Calu3 (cell line): ENCODE measurements around the gene OR10J5. TPM values are rescaled to one million over a fixed set of nuclear protein-coding genes. Genes with fewer than 3 reads are reported as not detected.

Experiments
- BruUV-seq: library from RNA; stranded (reverse); fragments of 400-500 nt; replicated peaks from 2 replicates; lab custom pipeline; 2021; lab: Mats Ljungman, UMichigan
- CTCF ChIA-PET: fragments of 300-600 bp; sonication (Branson Sonifier 250); formaldehyde crosslinking; loops from one replicate; lab custom pipeline; 2022; ENCODE audit warnings: antibody characterized with exemption; lab: Charles Lee
- DNase-seq: peaks from one replicate; pipeline ENCODE4 v3.0.0; 2022
- H3K27ac Mint-ChIP-seq: one replicate; pipeline ENCODE4 v1.8.0; 2022; ENCODE audit warnings: mixed read lengths; ENCODE audit not compliant: unreplicated experiment
- H3K27me3 Mint-ChIP-seq: one replicate; pipeline ENCODE4 v1.8.0; 2022; ENCODE audit warnings: mixed read lengths; ENCODE audit not compliant: unreplicated experiment
- H3K36me3 Mint-ChIP-seq: one replicate; pipeline ENCODE4 v1.8.0; 2022; ENCODE audit warnings: mild to moderate bottlenecking, moderate library complexity, mixed read lengths; ENCODE audit not compliant: insufficient read depth, unreplicated experiment
- H3K4me1 Mint-ChIP-seq: one replicate; pipeline ENCODE4 v1.8.0; 2022; ENCODE audit warnings: mild to moderate bottlenecking, low read depth, mixed read lengths; ENCODE audit not compliant: unreplicated experiment
- H3K4me3 Mint-ChIP-seq: one replicate; pipeline ENCODE4 v1.8.0; 2022; ENCODE audit warnings: mild to moderate bottlenecking, low read depth, moderate library complexity, mixed read lengths; ENCODE audit not compliant: unreplicated experiment
- H3K9me3 Mint-ChIP-seq: one replicate; pipeline ENCODE4 v1.8.0; 2022; ENCODE audit warnings: low read depth, mixed read lengths; ENCODE audit not compliant: unreplicated experiment
- CTCF ChIP-seq: fragments of 200-600 bp; IDR thresholded peaks from one replicate; pipeline ENCODE4 v1.8.0; 2022; ENCODE audit warnings: antibody characterized with exemption; ENCODE audit not compliant: unreplicated experiment
- intact Hi-C: fragments of 100-400 bp; cut with micrococcal nuclease; formaldehyde crosslinking; loops from one replicate; pipeline ENCODE4 v1.10.0; 2022; ENCODE audit not compliant: unreplicated experiment
- total RNA-seq: library from RNA; stranded (reverse); gene quantifications from 2 replicates; pipeline ENCODE4 v1.2.3, GENCODE V29; 2022

OR10J5 gene
- total RNA-seq, 1 experiment from 2014 or later, result not detected

- Mint-ChIP-seq H3K27me3 (no peaks in the 10 kb centered on the region), H3K27ac (no peak overlapping the region), H3K36me3 (no peaks in the 10 kb centered on the region), H3K4me1 (no peaks in the 10 kb centered on the region), H3K4me3 (no peak overlapping the region), H3K9me3 (peaks cover 9% of the 10 kb centered on the region)
- no TSS peak for BruUV-seq
- intact Hi-C loops, result no loop called here
- CTCF ChIA-PET, result no interaction called here
- TF ChIP-seq CTCF, result no peak
- no peak for DNase-seq
These were observed 41.6 kb upstream of the OR10J5 start for GRCh38 chr1:159577446-159577845.

GRCh38 chr1:159562680-159563079, 26.9 kb upstream of the OR10J5 start:
- intact Hi-C loops, result no loop called here
- H3K27ac Mint-ChIP-seq, result no peak overlapping the region
- no peaks in the 10 kb centered on the region for H3K36me3 Mint-ChIP-seq
- DNase-seq, result no peak
- peaks cover 4% of the 10 kb centered on the region for H3K9me3 Mint-ChIP-seq
- no peak for TF ChIP-seq CTCF
- H3K4me1 Mint-ChIP-seq, result no peaks in the 10 kb centered on the region
- BruUV-seq, result no TSS peak
- CTCF ChIA-PET, result no interaction called here
- H3K27me3 Mint-ChIP-seq, result no peaks in the 10 kb centered on the region
- no peak overlapping the region for H3K4me3 Mint-ChIP-seq

GRCh38 chr1:159561497-159561896, 25.7 kb upstream of the OR10J5 start:
- H3K27me3 Mint-ChIP-seq, result no peaks in the 10 kb centered on the region
- no TSS peak for BruUV-seq
- no peak overlapping the region for H3K4me3 Mint-ChIP-seq
- intact Hi-C loops, result no loop called here
- no peaks in the 10 kb centered on the region for H3K36me3 Mint-ChIP-seq
- peaks cover 4% of the 10 kb centered on the region for H3K9me3 Mint-ChIP-seq
- no peak for TF ChIP-seq CTCF
- no peak overlapping the region for H3K27ac Mint-ChIP-seq
- peaks cover 11% of the 10 kb centered on the region for H3K4me1 Mint-ChIP-seq
- DNase-seq, result no peak
- CTCF ChIA-PET, result no interaction called here

GRCh38 chr1:159560599-159560998, 24.8 kb upstream of the OR10J5 start:
- H3K27me3 Mint-ChIP-seq, result no peaks in the 10 kb centered on the region
- TF ChIP-seq CTCF, result no peak
- peaks cover 14% of the 10 kb centered on the region for H3K4me1 Mint-ChIP-seq
- intact Hi-C loops, result no loop called here
- CTCF ChIA-PET, result no interaction called here
- no peak for DNase-seq
- no peak overlapping the region for H3K27ac Mint-ChIP-seq
- peaks cover 3% of the 10 kb centered on the region for H3K9me3 Mint-ChIP-seq
- no peak overlapping the region for H3K4me3 Mint-ChIP-seq
- no TSS peak for BruUV-seq
- H3K36me3 Mint-ChIP-seq, result no peaks in the 10 kb centered on the region
